ENCODE measurements around the gene SELENON. TPM values are rescaled to one million over a fixed set of nuclear protein-coding genes. Genes with fewer than 3 reads are reported as not detected.

SELENON gene
- total RNA-seq (18.5 and 26.7 TPM in 2 replicates), polyA plus RNA-seq (37.7 and 39.5 TPM in 2 replicates)

GRCh38 chr1:25799935-25800702, at the start of gene SELENON:
SELENON (plus strand) TSS chr1:25800193; CDS start chr1:25800231, 38 bp downstream.
- Histone ChIP-seq H3K4me1 (ENCODE audit: insufficient read depth) (peaks cover 30% of the 10 kb centered on the region), H4K20me1 (ENCODE audit: insufficient read depth, poor library complexity, severe bottlenecking) (no peaks in the 10 kb centered on the region), H3K36me3 (replicated peaks; ENCODE audit: insufficient read depth, low read depth) (no peaks in the 10 kb centered on the region), H3K9me2 (replicated peaks; ENCODE audit: insufficient read depth) (no peaks in the 10 kb centered on the region), H2AFZ (peak within 1 kb of the TSS; percentile 78), H3K79me2 (peaks cover 30% of the 10 kb centered on the region), H3K27ac (peak within 1 kb of the TSS; percentile 77), H3K27me3 (no peaks in the 10 kb centered on the region), H3K4me2 (peak within 1 kb of the TSS; percentile 93), H3K4me3 (peak within 1 kb of the TSS; percentile 77), H3K9me3 (ENCODE audit: low read depth) (no peaks in the 10 kb centered on the region)
- WGBS (ENCODE audit: low lambda C conversion rate, missing lambda C conversion rate): 3% methylated on average over 16 of the region's 91 CpGs
- peak; percentile 75 for DNase-seq (ENCODE audit: low spot score)
- TF ChIP-seq CTCF (IDR thresholded peaks at IDR 0.05; ENCODE audit: poor library complexity) (no peak), EZH2phosphoT487 (IDR thresholded peaks at IDR 0.05; ENCODE audit: low read depth, severe bottlenecking, unreplicated experiment) (no peak), EZH2 (IDR thresholded peaks at IDR 0.05; ENCODE audit: borderline replicate concordance) (no peak)

DNA sequence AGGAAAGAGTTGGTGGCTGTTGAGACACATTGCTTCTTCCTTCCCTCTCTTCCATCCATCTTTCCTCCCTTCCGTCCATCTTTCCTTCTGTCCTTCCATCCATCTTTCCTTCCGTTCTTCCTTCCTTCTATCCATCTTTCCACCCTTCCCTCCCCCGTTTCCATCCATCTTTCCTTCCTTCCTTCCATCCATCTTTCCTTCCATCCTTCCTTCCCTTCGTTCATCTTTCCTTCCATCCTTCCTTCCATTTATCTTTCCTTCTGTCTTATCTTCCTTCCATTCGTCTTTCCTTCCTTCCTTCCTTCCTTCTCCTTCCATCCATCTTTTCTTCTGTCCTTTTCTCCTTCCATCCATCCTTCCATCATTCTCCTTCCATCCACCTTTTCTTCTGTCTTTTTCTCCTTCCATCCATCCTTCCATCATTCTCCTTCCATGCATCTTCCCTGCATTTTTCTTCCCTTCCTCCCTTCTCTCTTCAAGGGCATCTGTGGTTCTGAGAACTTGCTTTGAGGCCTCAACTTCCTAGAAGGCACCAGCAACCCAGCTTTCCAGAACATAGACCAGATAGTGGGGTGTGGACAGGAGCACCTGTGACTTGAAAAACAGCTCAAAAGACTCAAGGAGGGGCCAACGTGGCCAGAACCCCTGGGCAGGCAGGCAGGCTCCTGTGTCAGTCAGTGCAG, 48.9 kb upstream of the SELENON start:
- no peaks in the 10 kb centered on the region for H3K36me3 ChIP-seq (replicated peaks; ENCODE audit: insufficient read depth, low read depth)
- no peaks in the 10 kb centered on the region for H3K9me3 ChIP-seq (ENCODE audit: low read depth)
- 88% methylated on average over 5 of the region's 6 CpGs for WGBS (ENCODE audit: low lambda C conversion rate, missing lambda C conversion rate)
- TF ChIP-seq EZH2 (IDR thresholded peaks at IDR 0.05; ENCODE audit: borderline replicate concordance) (no peak), CTCF (IDR thresholded peaks at IDR 0.05; ENCODE audit: poor library complexity) (no peak), EZH2phosphoT487 (IDR thresholded peaks at IDR 0.05; ENCODE audit: low read depth, severe bottlenecking, unreplicated experiment) (no peak)
- H3K4me2 ChIP-seq: no peak overlapping the region
- H4K20me1 ChIP-seq (ENCODE audit: insufficient read depth, poor library complexity, severe bottlenecking): no peaks in the 10 kb centered on the region
- no peaks in the 10 kb centered on the region for H3K27me3 ChIP-seq
- no peak overlapping the region for H3K27ac ChIP-seq
- H3K79me2 ChIP-seq: no peaks in the 10 kb centered on the region
- no peaks in the 10 kb centered on the region for H3K9me2 ChIP-seq (replicated peaks; ENCODE audit: insufficient read depth)
- no peak for DNase-seq (ENCODE audit: low spot score)
- H2AFZ ChIP-seq: no peak overlapping the region
- no peaks in the 10 kb centered on the region for H3K4me1 ChIP-seq (ENCODE audit: insufficient read depth)
- no peak overlapping the region for H3K4me3 ChIP-seq

DNA sequence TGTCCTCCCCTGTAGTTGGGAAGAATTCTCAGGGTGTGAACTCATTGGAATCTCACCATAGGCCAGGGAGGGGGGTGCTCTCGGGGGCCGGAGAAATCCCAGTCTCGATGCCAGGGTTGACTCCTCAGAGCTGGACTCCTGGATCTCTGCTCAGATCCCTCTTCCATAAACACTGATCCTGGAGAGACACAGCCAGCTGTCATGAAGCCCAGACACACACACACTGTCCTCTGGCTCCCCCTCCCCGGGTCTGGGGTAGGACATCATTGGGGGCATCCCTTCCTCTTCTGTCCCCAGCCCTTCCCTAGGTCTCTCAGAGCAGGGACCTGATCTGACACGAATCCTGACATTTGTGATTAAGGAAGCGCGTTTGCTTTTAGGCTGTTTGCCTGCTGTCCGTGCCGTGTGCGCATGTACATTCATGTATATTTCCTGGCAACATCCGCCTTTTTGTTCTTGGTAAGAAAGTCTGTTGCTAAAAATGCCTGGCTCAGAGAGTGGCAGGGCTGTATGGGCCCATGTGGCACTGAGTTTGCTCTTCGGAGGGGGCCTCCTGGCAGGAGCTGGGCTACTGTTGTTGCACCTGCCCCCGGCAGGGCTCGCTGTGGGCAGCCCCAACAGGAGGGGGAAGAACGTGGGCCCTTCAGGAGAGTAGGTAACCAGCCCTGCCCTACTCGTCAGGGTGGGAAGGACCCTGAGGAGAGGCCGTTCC, 45.4 kb upstream of the SELENON start:
- Histone ChIP-seq H3K27ac (no peak overlapping the region), H3K9me3 (ENCODE audit: low read depth) (no peaks in the 10 kb centered on the region), H3K4me2 (no peak overlapping the region), H3K36me3 (replicated peaks; ENCODE audit: insufficient read depth, low read depth) (no peaks in the 10 kb centered on the region), H3K4me3 (no peak overlapping the region), H2AFZ (no peak overlapping the region), H4K20me1 (ENCODE audit: insufficient read depth, poor library complexity, severe bottlenecking) (no peaks in the 10 kb centered on the region), H3K4me1 (ENCODE audit: insufficient read depth) (no peaks in the 10 kb centered on the region), H3K79me2 (no peaks in the 10 kb centered on the region), H3K27me3 (no peaks in the 10 kb centered on the region), H3K9me2 (replicated peaks; ENCODE audit: insufficient read depth) (no peaks in the 10 kb centered on the region)
- DNase-seq (ENCODE audit: low spot score): no peak
- no peak for TF ChIP-seq EZH2phosphoT487 (IDR thresholded peaks at IDR 0.05; ENCODE audit: low read depth, severe bottlenecking, unreplicated experiment)
- no peak for TF ChIP-seq EZH2 (IDR thresholded peaks at IDR 0.05; ENCODE audit: borderline replicate concordance)
- no peak for TF ChIP-seq CTCF (IDR thresholded peaks at IDR 0.05; ENCODE audit: poor library complexity)
- WGBS (ENCODE audit: low lambda C conversion rate, missing lambda C conversion rate): 86% methylated on average over 17 of the region's 17 CpGs

All from hepatocyte (in vitro differentiated cells).